Measurements from ENCODE around the gene CD72. TPM values are rescaled to one million over a fixed set of nuclear protein-coding genes. Genes with fewer than 3 reads are reported as not detected.

The CD72 gene
- total RNA-seq, 2 experiments from 2014 or later: 67.6 to 91.4 TPM

DNA sequence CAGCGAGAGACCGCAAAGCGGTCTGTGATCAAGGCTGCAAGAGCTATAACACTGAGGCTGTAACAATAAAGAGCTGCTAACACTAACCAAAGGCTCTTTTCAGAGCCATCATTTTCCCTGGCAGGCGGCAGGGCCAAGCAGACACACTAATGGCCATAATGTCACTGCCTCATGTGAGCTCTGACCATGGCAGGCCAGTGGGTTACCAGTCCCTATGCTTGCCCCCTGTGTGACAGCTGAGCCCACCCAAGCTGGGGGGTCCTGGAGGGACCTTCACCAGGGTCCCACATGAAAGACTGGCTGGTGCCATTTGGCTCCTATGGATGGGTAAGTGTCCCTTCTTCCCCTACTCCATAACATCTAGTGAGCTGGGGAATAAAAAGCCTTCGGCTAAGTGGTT is 42.7 kb downstream of the CD72 start:
- no peak overlapping the region for H3K4me3 ChIP-seq (ENCODE audit: low read depth, low read length, poor library complexity, severe bottlenecking)
- H2AFZ ChIP-seq (ENCODE audit: low read length): no peak overlapping the region
- H3K9me3 ChIP-seq (ENCODE audit: low read length): no peaks in the 10 kb centered on the region
- no TSS peak for BruUV-seq (replicated peaks)
- H3K79me2 ChIP-seq (ENCODE audit: insufficient read depth, low read depth, low read length): no peaks in the 10 kb centered on the region
- no peak for TF ChIP-seq EZH2phosphoT487 (IDR thresholded peaks at IDR 0.05; ENCODE audit: borderline replicate concordance, low read depth, low read length)
- TF ChIP-seq, protein P1, sequence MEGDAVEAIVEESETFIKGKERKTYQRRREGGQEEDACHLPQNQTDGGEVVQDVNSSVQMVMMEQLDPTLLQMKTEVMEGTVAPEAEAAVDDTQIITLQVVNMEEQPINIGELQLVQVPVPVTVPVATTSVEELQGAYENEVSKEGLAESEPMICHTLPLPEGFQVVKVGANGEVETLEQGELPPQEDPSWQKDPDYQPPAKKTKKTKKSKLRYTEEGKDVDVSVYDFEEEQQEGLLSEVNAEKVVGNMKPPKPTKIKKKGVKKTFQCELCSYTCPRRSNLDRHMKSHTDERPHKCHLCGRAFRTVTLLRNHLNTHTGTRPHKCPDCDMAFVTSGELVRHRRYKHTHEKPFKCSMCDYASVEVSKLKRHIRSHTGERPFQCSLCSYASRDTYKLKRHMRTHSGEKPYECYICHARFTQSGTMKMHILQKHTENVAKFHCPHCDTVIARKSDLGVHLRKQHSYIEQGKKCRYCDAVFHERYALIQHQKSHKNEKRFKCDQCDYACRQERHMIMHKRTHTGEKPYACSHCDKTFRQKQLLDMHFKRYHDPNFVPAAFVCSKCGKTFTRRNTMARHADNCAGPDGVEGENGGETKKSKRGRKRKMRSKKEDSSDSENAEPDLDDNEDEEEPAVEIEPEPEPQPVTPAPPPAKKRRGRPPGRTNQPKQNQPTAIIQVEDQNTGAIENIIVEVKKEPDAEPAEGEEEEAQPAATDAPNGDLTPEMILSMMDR (conservative IDR thresholded peaks at IDR 0.05; ENCODE audit: low read length): no peak
- intact Hi-C loops (cut with micrococcal nuclease; ENCODE audit: unreplicated experiment): no loop called here
- H4K20me1 ChIP-seq (ENCODE audit: insufficient read depth, low read length): no peaks in the 10 kb centered on the region
- H3K9me2 ChIP-seq (ENCODE audit: insufficient read depth, low read length): no peaks in the 10 kb centered on the region
- no peak for DNase-seq (ENCODE audit: low spot score)
- H3K4me1 ChIP-seq (ENCODE audit: insufficient read depth, low read length, poor library complexity, severe bottlenecking): peaks cover 6% of the 10 kb centered on the region
- H3K36me3 ChIP-seq (ENCODE audit: insufficient read depth, low read length): no peaks in the 10 kb centered on the region
- no peak overlapping the region for H3K4me2 ChIP-seq (ENCODE audit: low read length)
- H3K27ac ChIP-seq (ENCODE audit: low read depth, low read length, poor library complexity, severe bottlenecking): no peak overlapping the region
- CTCF ChIA-PET (ENCODE audit: unreplicated experiment): no interaction called here
- POLR2A ChIA-PET: no interaction called here

DNA sequence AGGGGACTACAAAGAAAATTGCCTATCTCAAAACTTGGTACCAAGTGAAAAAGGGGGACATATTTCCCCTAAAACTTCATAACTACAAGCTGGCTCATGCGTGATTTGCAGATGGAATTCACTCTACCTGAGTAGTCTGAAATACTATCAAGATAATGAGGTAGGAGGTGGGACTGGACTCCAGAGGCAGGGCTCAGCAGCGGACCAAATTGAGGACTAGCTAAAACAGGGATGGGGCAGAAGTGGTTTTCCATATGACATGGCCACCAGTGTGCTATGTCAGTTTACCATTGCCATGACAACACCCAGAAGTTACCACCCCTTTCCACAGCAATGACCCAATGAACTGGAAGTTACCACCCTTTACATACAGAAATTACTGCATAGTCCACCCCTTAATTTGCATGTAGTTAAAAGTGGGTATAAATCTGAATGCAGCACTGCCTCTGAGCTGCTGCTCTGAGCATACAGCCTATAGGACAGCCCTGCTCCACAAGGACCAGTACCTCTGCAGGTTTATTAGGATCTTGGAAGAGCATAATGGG is 43.6 kb downstream of the CD72 start:
- no peak overlapping the region for H3K27ac ChIP-seq (ENCODE audit: low read depth, low read length, poor library complexity, severe bottlenecking)

More for the DNA sequence above, 43.6 kb downstream of the CD72 start:
- H3K79me2 ChIP-seq (ENCODE audit: insufficient read depth, low read depth, low read length): no peaks in the 10 kb centered on the region
- no peak for DNase-seq (ENCODE audit: low spot score)
- H3K4me2 ChIP-seq (ENCODE audit: low read length): no peak overlapping the region
- no peaks in the 10 kb centered on the region for H4K20me1 ChIP-seq (ENCODE audit: insufficient read depth, low read length)
- H3K9me3 ChIP-seq (ENCODE audit: low read length): no peaks in the 10 kb centered on the region
- TF ChIP-seq, protein P1 (conservative IDR thresholded peaks at IDR 0.05; ENCODE audit: low read length): no peak
- no peak for TF ChIP-seq EZH2phosphoT487 (IDR thresholded peaks at IDR 0.05; ENCODE audit: borderline replicate concordance, low read depth, low read length)
- peaks cover 14% of the 10 kb centered on the region for H3K4me1 ChIP-seq (ENCODE audit: insufficient read depth, low read length, poor library complexity, severe bottlenecking)
- no peaks in the 10 kb centered on the region for H3K9me2 ChIP-seq (ENCODE audit: insufficient read depth, low read length)
- POLR2A ChIA-PET: no interaction called here
- H3K36me3 ChIP-seq (ENCODE audit: insufficient read depth, low read length): no peaks in the 10 kb centered on the region
- CTCF ChIA-PET (ENCODE audit: unreplicated experiment): no interaction called here
- H2AFZ ChIP-seq (ENCODE audit: low read length): no peak overlapping the region
- BruUV-seq (replicated peaks): no TSS peak
- intact Hi-C loops (cut with micrococcal nuclease; ENCODE audit: unreplicated experiment): no loop called here
- H3K4me3 ChIP-seq (ENCODE audit: low read depth, low read length, poor library complexity, severe bottlenecking): no peak overlapping the region
